Activated CD8-positive, alpha-beta memory T cell treated with anti-CD3 and anti-CD28 coated beads for 36 hours (primary cell): ENCODE results near the gene PCCA. TPM values are rescaled to one million over a fixed set of nuclear protein-coding genes. Genes with fewer than 3 reads are reported as not detected.
"Not testable (repeated sequence)": the region's sequence is repeated elsewhere in the genome, so short reads cannot be mapped to it uniquely, and the experiment has no call there.

Experiments
- CTCF ChIA-PET: fragments of 350-600 bp; sonication (Branson Sonifier 250); formaldehyde crosslinking; loops from one replicate; lab custom pipeline; 2021; ENCODE audit warnings: antibody characterized with exemption; lab: Charles Lee
- POLR2A ChIA-PET: fragments of 350-600 bp; sonication (Branson Sonifier 250); formaldehyde crosslinking; loops from one replicate; lab custom pipeline; 2021; ENCODE audit warnings: antibody characterized with exemption; lab: Charles Lee
- total RNA-seq, 2 experiments: library from RNA; stranded (reverse); gene quantifications; one replicate each; pipeline ENCODE4 v1.2.3, GENCODE V29; 2021

Gene PCCA
- total RNA-seq, 2 experiments from 2014 or later, result 7.7 to 9.3 TPM

GRCh38 chr13:100130930-100131511 is 42.1 kb downstream of the PCCA start:
- ChIA-PET CTCF (interaction anchor here (0.9 kb wide), 1 partner anchor 104 kb away, joined by 4 read pairs; no protein-coding TSS in a partner anchor), POLR2A (no interaction called here)

- CTCF ChIA-PET, result interaction anchor here (0.9 kb wide), 1 partner anchor 103 kb away, joined by 4 read pairs; no protein-coding TSS in a partner anchor
- POLR2A ChIA-PET, result interaction anchor here (0.5 kb wide), 1 partner anchor 12 kb away, joined by 3 read pairs; no protein-coding TSS in a partner anchor
Observed at GRCh38 chr13:100131863-100132574, 43.1 kb downstream of the PCCA start.

- POLR2A ChIA-PET, result no interaction called here
- CTCF ChIA-PET, result no interaction called here
Observed at GRCh38 chr13:100138859-100139491, 50.1 kb downstream of the PCCA start.

GRCh38 chr13:100139817-100140216 is 50.9 kb downstream of the PCCA start:
- CTCF ChIA-PET, result no interaction called here
- POLR2A ChIA-PET, result no interaction called here

GRCh38 chr13:100140441-100140840 is 51.5 kb downstream of the PCCA start:
- CTCF ChIA-PET, result no interaction called here
- POLR2A ChIA-PET, result no interaction called here

GRCh38 chr13:100141461-100141961 is 52.6 kb downstream of the PCCA start:
- CTCF ChIA-PET, POLR2A ChIA-PET: not testable (repeated sequence)

GRCh38 chr13:100146534-100146933 is 57.6 kb downstream of the PCCA start:
- ChIA-PET CTCF (no interaction called here), POLR2A (no interaction called here)

- CTCF ChIA-PET, result no interaction called here
- POLR2A ChIA-PET, result no interaction called here
Observed at GRCh38 chr13:100147825-100148224, 58.9 kb downstream of the PCCA start.

- ChIA-PET POLR2A (no interaction called here), CTCF (no interaction called here)
Observed at GRCh38 chr13:100148422-100148821, 59.5 kb downstream of the PCCA start.

- CTCF ChIA-PET, result no interaction called here
- POLR2A ChIA-PET, result no interaction called here
Observed at GRCh38 chr13:100149389-100149788, 60.5 kb downstream of the PCCA start.

GRCh38 chr13:100150711-100151110 is 61.8 kb downstream of the PCCA start:
- POLR2A ChIA-PET, CTCF ChIA-PET: not testable (repeated sequence)

- CTCF ChIA-PET, result no interaction called here
- POLR2A ChIA-PET, result no interaction called here
Observed at GRCh38 chr13:100154842-100155416, 66.0 kb downstream of the PCCA start.

- POLR2A ChIA-PET, result no interaction called here
- CTCF ChIA-PET, result no interaction called here
Observed at GRCh38 chr13:100156788-100157187, 67.9 kb downstream of the PCCA start.

- ChIA-PET POLR2A (no interaction called here), CTCF (no interaction called here)
Observed at GRCh38 chr13:100158569-100158968, 69.7 kb downstream of the PCCA start.

GRCh38 chr13:100159584-100159983 is 70.7 kb downstream of the PCCA start:
- POLR2A ChIA-PET, result interaction anchor here (0.6 kb wide), 1 partner anchor 1190 kb away, joined by 3 read pairs; no protein-coding TSS in a partner anchor
- CTCF ChIA-PET, result no interaction called here

GRCh38 chr13:100160450-100160849 is 71.6 kb downstream of the PCCA start:
- POLR2A ChIA-PET, result interaction anchor here (0.6 kb wide), 1 partner anchor 1191 kb away, joined by 3 read pairs; no protein-coding TSS in a partner anchor
- CTCF ChIA-PET, result no interaction called here

- ChIA-PET CTCF (no interaction called here), POLR2A (no interaction called here)
Observed at GRCh38 chr13:100163375-100163774, 74.5 kb downstream of the PCCA start.

- POLR2A ChIA-PET, result no interaction called here
- CTCF ChIA-PET, result interaction anchor here (1.5 kb wide), 1 partner anchor 11 kb away, joined by 5 read pairs; no protein-coding TSS in a partner anchor
Observed at GRCh38 chr13:100173203-100173602, 84.3 kb downstream of the PCCA start.

GRCh38 chr13:100174455-100174854 is 85.6 kb downstream of the PCCA start:
- CTCF ChIA-PET, result not testable (repeated sequence)

More at GRCh38 chr13:100174455-100174854, 85.6 kb downstream of the PCCA start:
- POLR2A ChIA-PET, result not testable (repeated sequence)
